ENCODE results near the gene RAB5B.

- TF ChIP-seq CTCF (IDR thresholded peaks at IDR 0.05; ENCODE audit: poor library complexity) (no peak), EZH2phosphoT487 (IDR thresholded peaks at IDR 0.05; ENCODE audit: low read depth, severe bottlenecking, unreplicated experiment) (no peak)
Observed at GRCh38 chr12:55985341-55985740, 11.5 kb downstream of the RAB5B start.
